ENCODE measurements around the gene ANGPT4. TPM values are rescaled to one million over a fixed set of nuclear protein-coding genes. Genes with fewer than 3 reads are reported as not detected.

ANGPT4 gene
- total RNA-seq, 1 experiment from 2014 or later = 0.20 TPM

DNA sequence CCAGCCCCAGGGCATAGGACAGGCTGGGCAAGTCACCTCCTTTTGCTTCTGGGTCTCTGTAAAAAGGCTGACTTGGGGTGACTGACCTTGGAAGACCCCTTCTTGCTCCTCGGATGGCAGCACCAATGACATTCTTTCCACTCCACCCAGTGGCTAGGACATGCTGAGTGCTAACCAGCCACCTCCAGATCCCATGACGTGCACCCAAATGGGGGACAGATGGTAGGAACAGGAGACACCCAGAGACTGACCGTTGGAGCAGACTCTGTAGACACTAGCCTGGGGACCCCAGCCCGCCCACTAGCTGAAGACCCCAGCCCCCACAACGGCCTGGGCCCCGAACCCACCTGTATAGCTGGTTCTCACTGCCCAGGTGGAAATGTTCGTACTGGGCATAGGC lies 38.3 kb downstream of the ANGPT4 start:
- no peaks in the 10 kb centered on the region for H3K27me3 Mint-ChIP-seq (ENCODE audit: low read depth)

More for the DNA sequence above, 38.3 kb downstream of the ANGPT4 start:
- Mint-ChIP-seq H3K9me3 (no peaks in the 10 kb centered on the region), H3K4me3 (no peak overlapping the region), H3K27ac (no peak overlapping the region), H3K4me1 (peaks cover 8% of the 10 kb centered on the region), H3K36me3 (no peaks in the 10 kb centered on the region)
- TF ChIP-seq, protein P1, sequence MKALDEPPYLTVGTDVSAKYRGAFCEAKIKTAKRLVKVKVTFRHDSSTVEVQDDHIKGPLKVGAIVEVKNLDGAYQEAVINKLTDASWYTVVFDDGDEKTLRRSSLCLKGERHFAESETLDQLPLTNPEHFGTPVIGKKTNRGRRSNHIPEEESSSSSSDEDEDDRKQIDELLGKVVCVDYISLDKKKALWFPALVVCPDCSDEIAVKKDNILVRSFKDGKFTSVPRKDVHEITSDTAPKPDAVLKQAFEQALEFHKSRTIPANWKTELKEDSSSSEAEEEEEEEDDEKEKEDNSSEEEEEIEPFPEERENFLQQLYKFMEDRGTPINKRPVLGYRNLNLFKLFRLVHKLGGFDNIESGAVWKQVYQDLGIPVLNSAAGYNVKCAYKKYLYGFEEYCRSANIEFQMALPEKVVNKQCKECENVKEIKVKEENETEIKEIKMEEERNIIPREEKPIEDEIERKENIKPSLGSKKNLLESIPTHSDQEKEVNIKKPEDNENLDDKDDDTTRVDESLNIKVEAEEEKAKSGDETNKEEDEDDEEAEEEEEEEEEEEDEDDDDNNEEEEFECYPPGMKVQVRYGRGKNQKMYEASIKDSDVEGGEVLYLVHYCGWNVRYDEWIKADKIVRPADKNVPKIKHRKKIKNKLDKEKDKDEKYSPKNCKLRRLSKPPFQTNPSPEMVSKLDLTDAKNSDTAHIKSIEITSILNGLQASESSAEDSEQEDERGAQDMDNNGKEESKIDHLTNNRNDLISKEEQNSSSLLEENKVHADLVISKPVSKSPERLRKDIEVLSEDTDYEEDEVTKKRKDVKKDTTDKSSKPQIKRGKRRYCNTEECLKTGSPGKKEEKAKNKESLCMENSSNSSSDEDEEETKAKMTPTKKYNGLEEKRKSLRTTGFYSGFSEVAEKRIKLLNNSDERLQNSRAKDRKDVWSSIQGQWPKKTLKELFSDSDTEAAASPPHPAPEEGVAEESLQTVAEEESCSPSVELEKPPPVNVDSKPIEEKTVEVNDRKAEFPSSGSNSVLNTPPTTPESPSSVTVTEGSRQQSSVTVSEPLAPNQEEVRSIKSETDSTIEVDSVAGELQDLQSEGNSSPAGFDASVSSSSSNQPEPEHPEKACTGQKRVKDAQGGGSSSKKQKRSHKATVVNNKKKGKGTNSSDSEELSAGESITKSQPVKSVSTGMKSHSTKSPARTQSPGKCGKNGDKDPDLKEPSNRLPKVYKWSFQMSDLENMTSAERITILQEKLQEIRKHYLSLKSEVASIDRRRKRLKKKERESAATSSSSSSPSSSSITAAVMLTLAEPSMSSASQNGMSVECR (CRISPR knock-in tag; IDR thresholded peaks at IDR 0.05; ENCODE audit: borderline replicate concordance) = no peak
- TF ChIP-seq HMGA2 (CRISPR knock-in tag; IDR thresholded peaks at IDR 0.05) (no peak), MYBL2 (CRISPR knock-in tag; IDR thresholded peaks at IDR 0.05) (no peak), NR2C2 (CRISPR knock-in tag; IDR thresholded peaks at IDR 0.05) (no peak), RELA (CRISPR knock-in tag; IDR thresholded peaks at IDR 0.05; ENCODE audit: borderline replicate concordance) (no peak), GTF2I (CRISPR knock-in tag; conservative IDR thresholded peaks at IDR 0.05) (no peak), OVOL2 (CRISPR knock-in tag; IDR thresholded peaks at IDR 0.05; ENCODE audit: borderline replicate concordance) (no peak), CREM (CRISPR knock-in tag; IDR thresholded peaks at IDR 0.05) (no peak), IRF2 (CRISPR knock-in tag; IDR thresholded peaks at IDR 0.05; ENCODE audit: borderline replicate concordance, low read depth) (no peak)
- TF ChIP-seq, protein P2, sequence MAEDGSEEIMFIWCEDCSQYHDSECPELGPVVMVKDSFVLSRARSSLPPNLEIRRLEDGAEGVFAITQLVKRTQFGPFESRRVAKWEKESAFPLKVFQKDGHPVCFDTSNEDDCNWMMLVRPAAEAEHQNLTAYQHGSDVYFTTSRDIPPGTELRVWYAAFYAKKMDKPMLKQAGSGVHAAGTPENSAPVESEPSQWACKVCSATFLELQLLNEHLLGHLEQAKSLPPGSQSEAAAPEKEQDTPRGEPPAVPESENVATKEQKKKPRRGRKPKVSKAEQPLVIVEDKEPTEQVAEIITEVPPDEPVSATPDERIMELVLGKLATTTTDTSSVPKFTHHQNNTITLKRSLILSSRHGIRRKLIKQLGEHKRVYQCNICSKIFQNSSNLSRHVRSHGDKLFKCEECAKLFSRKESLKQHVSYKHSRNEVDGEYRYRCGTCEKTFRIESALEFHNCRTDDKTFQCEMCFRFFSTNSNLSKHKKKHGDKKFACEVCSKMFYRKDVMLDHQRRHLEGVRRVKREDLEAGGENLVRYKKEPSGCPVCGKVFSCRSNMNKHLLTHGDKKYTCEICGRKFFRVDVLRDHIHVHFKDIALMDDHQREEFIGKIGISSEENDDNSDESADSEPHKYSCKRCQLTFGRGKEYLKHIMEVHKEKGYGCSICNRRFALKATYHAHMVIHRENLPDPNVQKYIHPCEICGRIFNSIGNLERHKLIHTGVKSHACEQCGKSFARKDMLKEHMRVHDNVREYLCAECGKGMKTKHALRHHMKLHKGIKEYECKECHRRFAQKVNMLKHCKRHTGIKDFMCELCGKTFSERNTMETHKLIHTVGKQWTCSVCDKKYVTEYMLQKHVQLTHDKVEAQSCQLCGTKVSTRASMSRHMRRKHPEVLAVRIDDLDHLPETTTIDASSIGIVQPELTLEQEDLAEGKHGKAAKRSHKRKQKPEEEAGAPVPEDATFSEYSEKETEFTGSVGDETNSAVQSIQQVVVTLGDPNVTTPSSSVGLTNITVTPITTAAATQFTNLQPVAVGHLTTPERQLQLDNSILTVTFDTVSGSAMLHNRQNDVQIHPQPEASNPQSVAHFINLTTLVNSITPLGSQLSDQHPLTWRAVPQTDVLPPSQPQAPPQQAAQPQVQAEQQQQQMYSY (CRISPR knock-in tag; IDR thresholded peaks at IDR 0.05) = no peak
- TF ChIP-seq, protein P3, sequence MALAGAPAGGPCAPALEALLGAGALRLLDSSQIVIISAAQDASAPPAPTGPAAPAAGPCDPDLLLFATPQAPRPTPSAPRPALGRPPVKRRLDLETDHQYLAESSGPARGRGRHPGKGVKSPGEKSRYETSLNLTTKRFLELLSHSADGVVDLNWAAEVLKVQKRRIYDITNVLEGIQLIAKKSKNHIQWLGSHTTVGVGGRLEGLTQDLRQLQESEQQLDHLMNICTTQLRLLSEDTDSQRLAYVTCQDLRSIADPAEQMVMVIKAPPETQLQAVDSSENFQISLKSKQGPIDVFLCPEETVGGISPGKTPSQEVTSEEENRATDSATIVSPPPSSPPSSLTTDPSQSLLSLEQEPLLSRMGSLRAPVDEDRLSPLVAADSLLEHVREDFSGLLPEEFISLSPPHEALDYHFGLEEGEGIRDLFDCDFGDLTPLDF (CRISPR knock-in tag; IDR thresholded peaks at IDR 0.05) = no peak
- TF ChIP-seq, protein P4, sequence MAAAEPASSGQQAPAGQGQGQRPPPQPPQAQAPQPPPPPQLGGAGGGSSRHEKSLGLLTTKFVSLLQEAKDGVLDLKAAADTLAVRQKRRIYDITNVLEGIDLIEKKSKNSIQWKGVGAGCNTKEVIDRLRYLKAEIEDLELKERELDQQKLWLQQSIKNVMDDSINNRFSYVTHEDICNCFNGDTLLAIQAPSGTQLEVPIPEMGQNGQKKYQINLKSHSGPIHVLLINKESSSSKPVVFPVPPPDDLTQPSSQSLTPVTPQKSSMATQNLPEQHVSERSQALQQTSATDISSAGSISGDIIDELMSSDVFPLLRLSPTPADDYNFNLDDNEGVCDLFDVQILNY (CRISPR knock-in tag; IDR thresholded peaks at IDR 0.05) = no peak
- TF ChIP-seq, protein P5, sequence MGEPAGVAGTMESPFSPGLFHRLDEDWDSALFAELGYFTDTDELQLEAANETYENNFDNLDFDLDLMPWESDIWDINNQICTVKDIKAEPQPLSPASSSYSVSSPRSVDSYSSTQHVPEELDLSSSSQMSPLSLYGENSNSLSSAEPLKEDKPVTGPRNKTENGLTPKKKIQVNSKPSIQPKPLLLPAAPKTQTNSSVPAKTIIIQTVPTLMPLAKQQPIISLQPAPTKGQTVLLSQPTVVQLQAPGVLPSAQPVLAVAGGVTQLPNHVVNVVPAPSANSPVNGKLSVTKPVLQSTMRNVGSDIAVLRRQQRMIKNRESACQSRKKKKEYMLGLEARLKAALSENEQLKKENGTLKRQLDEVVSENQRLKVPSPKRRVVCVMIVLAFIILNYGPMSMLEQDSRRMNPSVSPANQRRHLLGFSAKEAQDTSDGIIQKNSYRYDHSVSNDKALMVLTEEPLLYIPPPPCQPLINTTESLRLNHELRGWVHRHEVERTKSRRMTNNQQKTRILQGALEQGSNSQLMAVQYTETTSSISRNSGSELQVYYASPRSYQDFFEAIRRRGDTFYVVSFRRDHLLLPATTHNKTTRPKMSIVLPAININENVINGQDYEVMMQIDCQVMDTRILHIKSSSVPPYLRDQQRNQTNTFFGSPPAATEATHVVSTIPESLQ (CRISPR knock-in tag; IDR thresholded peaks at IDR 0.05) = no peak
- TF ChIP-seq, protein P6, sequence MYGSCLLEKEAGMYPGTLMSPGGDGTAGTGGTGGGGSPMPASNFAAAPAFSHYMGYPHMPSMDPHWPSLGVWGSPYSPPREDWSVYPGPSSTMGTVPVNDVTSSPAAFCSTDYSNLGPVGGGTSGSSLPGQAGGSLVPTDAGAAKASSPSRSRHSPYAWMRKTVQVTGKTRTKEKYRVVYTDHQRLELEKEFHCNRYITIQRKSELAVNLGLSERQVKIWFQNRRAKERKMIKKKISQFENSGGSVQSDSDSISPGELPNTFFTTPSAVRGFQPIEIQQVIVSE (CRISPR knock-in tag; IDR thresholded peaks at IDR 0.05; ENCODE audit: borderline replicate concordance) = no peak
- TF ChIP-seq, protein P7, sequence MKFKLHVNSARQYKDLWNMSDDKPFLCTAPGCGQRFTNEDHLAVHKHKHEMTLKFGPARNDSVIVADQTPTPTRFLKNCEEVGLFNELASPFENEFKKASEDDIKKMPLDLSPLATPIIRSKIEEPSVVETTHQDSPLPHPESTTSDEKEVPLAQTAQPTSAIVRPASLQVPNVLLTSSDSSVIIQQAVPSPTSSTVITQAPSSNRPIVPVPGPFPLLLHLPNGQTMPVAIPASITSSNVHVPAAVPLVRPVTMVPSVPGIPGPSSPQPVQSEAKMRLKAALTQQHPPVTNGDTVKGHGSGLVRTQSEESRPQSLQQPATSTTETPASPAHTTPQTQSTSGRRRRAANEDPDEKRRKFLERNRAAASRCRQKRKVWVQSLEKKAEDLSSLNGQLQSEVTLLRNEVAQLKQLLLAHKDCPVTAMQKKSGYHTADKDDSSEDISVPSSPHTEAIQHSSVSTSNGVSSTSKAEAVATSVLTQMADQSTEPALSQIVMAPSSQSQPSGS (CRISPR knock-in tag; IDR thresholded peaks at IDR 0.05; ENCODE audit: borderline replicate concordance, low read depth) = no peak
- ChIA-PET CTCF (interaction anchor here (1.0 to 1.2 kb wide), 2 partner anchors 34 to 80 kb away, joined by 3 read pairs; no protein-coding TSS in a partner anchor), POLR2A (no interaction called here)
- no peak for ATAC-seq
- no peak for DNase-seq (ENCODE audit: low spot score)

Data from WTC11 (cell line).